Gastrocnemius medialis (tissue), 4 donors: Measurements from ENCODE around the gene ABT1. TPM values are rescaled to one million over a fixed set of nuclear protein-coding genes. Genes with fewer than 3 reads are reported as not detected.
"Not testable (repeated sequence)": the region's sequence is repeated elsewhere in the genome, so short reads cannot be mapped to it uniquely, and the experiment has no call there.

ENCODE experiments used
- ATAC-seq, 2 donors: fragments of 150-250 bp; one replicate each; pipeline ENCODE4 v1.9.1; 2016
- DNase-seq, 2 donors: peaks; one replicate each; pipeline ENCODE4 v3.0.0-alpha.2; 2019
- H3K27ac ChIP-seq, 4 donors: fragments of 200-600 bp; sonication (generic); 1 replicate in 1 of 4; 2 replicates in 3 of 4; pipeline ENCODE4 v1.5.1; 2016 to 2018; ENCODE audit warnings: mild to moderate bottlenecking in 2 of 4, moderate library complexity in 1 of 4
- H3K27me3 ChIP-seq, 3 donors: fragments of 200-600 bp; sonication (generic) in 2 of 3; 1 replicate in 1 of 3; 2 replicates in 2 of 3; pipeline versions ENCODE4 v1.5.1 to v1.6.0; 2016 to 2019; ENCODE audit warnings: mild to moderate bottlenecking in 1 of 3, moderate library complexity in 1 of 3
- H3K36me3 ChIP-seq, 2 donors: fragments of 200-600 bp; sonication (generic) in 1 of 2; one replicate each; pipeline ENCODE4 v1.5.1; 2017 to 2018
- H3K4me1 ChIP-seq, 2 donors: fragments of 200-600 bp; sonication (generic) in 1 of 2; one replicate each; pipeline ENCODE4 v1.5.1; 2016 to 2017; ENCODE audit warnings: mild to moderate bottlenecking in 2 of 2
- H3K4me3 ChIP-seq, 4 donors: fragments of 200-600 bp; sonication (generic) in 3 of 4; 1 replicate in 1 of 4; 2 replicates in 3 of 4; pipeline ENCODE4 v1.5.1; 2016 to 2019; ENCODE audit warnings: mild to moderate bottlenecking in 2 of 4
- H3K9me3 ChIP-seq, 3 donors: fragments of 200-600 bp; sonication (generic) in 2 of 3; 1 replicate in 1 of 3; 2 replicates in 2 of 3; pipeline ENCODE4 v1.5.1; 2016 to 2019
- CTCF ChIP-seq, 5 experiments: fragments of 450-650 bp in 3 of 5; fragments of 200-600 bp in 2 of 5; sonication (generic) in 2 of 5; IDR thresholded peaks in 4 of 5; conservative IDR thresholded peaks in 1 of 5; 1 replicate in 4 of 5; 2 replicates in 1 of 5; pipeline ENCODE4 v1.5.1; 2016 to 2019; ENCODE audit warnings: antibody characterized with exemption in 5 of 5, mild to moderate bottlenecking in 3 of 5, moderate library complexity in 3 of 5
- POLR2A ChIP-seq, 2 donors: fragments of 450-650 bp; IDR thresholded peaks; one replicate each; pipeline ENCODE4 v1.6.1; 2017; ENCODE audit warnings: antibody characterized with exemption in 2 of 2, mild to moderate bottlenecking in 2 of 2, moderate library complexity in 2 of 2
- in situ Hi-C, 4 donors: fragments of 200-750 bp; cut with MboI; loops; one replicate each; pipeline versions ENCODE4 v1.15.0 to v1.8.0; 2017; ENCODE audit warnings: low sequenced_read_pairs in 4 of 4
- intact Hi-C: fragments of 100-400 bp; cut with DNase I; formaldehyde crosslinking; loops from one replicate; pipeline ENCODE4 v1.15.1; 2023; ENCODE audit warnings: low total_unique reads
- total RNA-seq, 4 donors: library from RNA; depleted of rRNA; stranded (reverse); fragments of >200 nt; gene quantifications; one replicate each; pipeline versions ENCODE4 v1.1.0 to v1.2.3, GENCODE V29; 2016

Gene ABT1
- total RNA-seq, result 10 to 100 TPM in 1 of 4 donors, 1 to 10 TPM in 3; 7.1 to 13.2 (median 9.5) TPM

- Histone ChIP-seq H3K9me3 (no peaks in the 10 kb centered on the region), H3K4me1 (peaks cover 11 to 19% of the 10 kb centered on the region in 2 donors), H3K4me3 (peak within 1 kb of the TSS; percentile 82 to 97 (median 90)), H3K27me3 (peaks cover 21 to 27% (median 23%) of the 10 kb centered on the region in 3 donors), H3K27ac (peak within 1 kb of the TSS; percentile 86 to 93 (median 90)), H3K36me3 (peaks cover 0 to 26% of the 10 kb centered on the region in 2 donors)
- ATAC-seq (peak; percentile 98 to 99), DNase-seq (peak; percentile 96 to 98)
- intact Hi-C loops (loop anchor here (1.0 to 10.0 kb wide), 8 partner anchors 39 to 536 kb away; partner anchors contain the start of gene ZNF322), in situ Hi-C loops (loop anchor here in 3 of 4 donors (5.0 to 10.0 kb wide), 4 partner anchors 252 to 422 kb away; no protein-coding TSS in a partner anchor)
- peak; percentile 58 to 66 for TF ChIP-seq POLR2A (IDR thresholded peaks at IDR 0.05)
- TF ChIP-seq CTCF (IDR thresholded peaks at IDR 0.05 in 4 of 5, conservative IDR thresholded peaks at IDR 0.05 in 1 of 5), result peak in 1 of 5 experiments; percentile 31
Observed at GRCh38 chr6:26596579-26597388, at the start of gene ABT1. TSS of gene ABT1 (plus strand) at chr6:26596953. CDS start at chr6:26596983, 30 bp downstream.

- DNase-seq, result not testable (repeated sequence)
- peaks cover 0 to 28% of the 10 kb centered on the region in 2 donors for H3K36me3 ChIP-seq
Observed at GRCh38 chr6:26547363-26547762, 49.4 kb upstream of the ABT1 start.

GRCh38 chr6:26550250-26550993, 46.3 kb upstream of the ABT1 start:
- Histone ChIP-seq H3K9me3 (no peaks in the 10 kb centered on the region), H3K27me3 (no peaks in the 10 kb centered on the region), H3K27ac (no peak overlapping the region), H3K36me3 (peaks cover 0 to 14% of the 10 kb centered on the region in 2 donors), H3K4me3 (peak overlapping the region; percentile 50 to 62 (median 56)), H3K4me1 (peaks cover 10 to 13% of the 10 kb centered on the region in 2 donors)
- in situ Hi-C loops, result no loop called here
- DNase-seq, result no peak
- ATAC-seq, result no peak
- intact Hi-C loops, result loop anchor here (10.0 kb wide), 1 partner anchor 924 kb away; the partner anchor contains the start of gene ZNF184
- TF ChIP-seq CTCF (IDR thresholded peaks at IDR 0.05 in 4 of 5, conservative IDR thresholded peaks at IDR 0.05 in 1 of 5) (no peak), POLR2A (IDR thresholded peaks at IDR 0.05) (no peak)

More at GRCh38 chr6:26547363-26547762, 49.4 kb upstream of the ABT1 start:
- H3K4me1 ChIP-seq, ATAC-seq, H3K4me3 ChIP-seq, H3K9me3 ChIP-seq, in situ Hi-C loops, H3K27ac ChIP-seq, H3K27me3 ChIP-seq, intact Hi-C loops: not testable (repeated sequence)

- intact Hi-C loops (loop anchor here (10.0 kb wide), 1 partner anchor 923 kb away; the partner anchor contains the start of gene ZNF184), in situ Hi-C loops (no loop called here)
- TF ChIP-seq CTCF (IDR thresholded peaks at IDR 0.05 in 4 of 5, conservative IDR thresholded peaks at IDR 0.05 in 1 of 5) (no peak), POLR2A (IDR thresholded peaks at IDR 0.05) (no peak)
- Histone ChIP-seq H3K9me3 (no peaks in the 10 kb centered on the region), H3K36me3 (no peaks in the 10 kb centered on the region), H3K27ac (no peak overlapping the region), H3K4me1 (peaks cover 10 to 13% of the 10 kb centered on the region in 2 donors), H3K27me3 (no peaks in the 10 kb centered on the region), H3K4me3 (no peak overlapping the region)
- no peak for ATAC-seq
- DNase-seq, result no peak
Observed at GRCh38 chr6:26552205-26552604, 44.5 kb upstream of the ABT1 start.
